BLaER1 treated with 17β-estradiol and CSF1 and Interleukin-3, amounts not matched to agents 10 nM and 100 nM (cell line): ENCODE results near the gene SLCO3A1.
A peak's percentile ranks its signal among the peaks of the same experiment; 100 is the strongest.
"Not testable (repeated sequence)": the region's sequence is repeated elsewhere in the genome, so short reads cannot be mapped to it uniquely, and the experiment has no call there.

Experiments
- H3K27ac ChIP-seq, 11 experiments: shearing (Covaris generic); formaldehyde crosslinking; 2 replicates each; pipeline ENCODE4 v1.8.1; 2022
- H3K27me3 ChIP-seq, 11 experiments: shearing (Covaris generic); formaldehyde crosslinking; 2 replicates each; pipeline ENCODE4 v1.8.1; 2022
- H3K36me3 ChIP-seq, 11 experiments: shearing (Covaris generic); formaldehyde crosslinking; 2 replicates each; pipeline ENCODE4 v1.8.1; 2022
- H3K4me1 ChIP-seq, 10 experiments: shearing (Covaris generic); formaldehyde crosslinking; 2 replicates each; pipeline ENCODE4 v1.8.1; 2022
- H3K4me2 ChIP-seq, 11 experiments: shearing (Covaris generic); formaldehyde crosslinking; 2 replicates each; pipeline ENCODE4 v1.8.1; 2022
- H3K4me3 ChIP-seq, 10 experiments: shearing (Covaris generic); formaldehyde crosslinking; 2 replicates each; pipeline ENCODE4 v1.8.1; 2022
- H3K9ac ChIP-seq, 11 experiments: shearing (Covaris generic); formaldehyde crosslinking; 2 replicates each; pipeline ENCODE4 v1.8.1; 2022
- H3K9me3 ChIP-seq, 11 experiments: shearing (Covaris generic); formaldehyde crosslinking; replicated peaks in 1 of 11; 2 replicates each; pipeline ENCODE4 v1.8.1; 2022
- H4K20me1 ChIP-seq, 11 experiments: shearing (Covaris generic); formaldehyde crosslinking; 2 replicates each; pipeline ENCODE4 v1.8.1; 2022
- Cebpa-rat ChIP-seq, 11 experiments: shearing (Covaris generic); IDR thresholded peaks; 2 replicates each; pipeline ENCODE4 v1.8.1; 2022

The SLCO3A1 gene

DNA sequence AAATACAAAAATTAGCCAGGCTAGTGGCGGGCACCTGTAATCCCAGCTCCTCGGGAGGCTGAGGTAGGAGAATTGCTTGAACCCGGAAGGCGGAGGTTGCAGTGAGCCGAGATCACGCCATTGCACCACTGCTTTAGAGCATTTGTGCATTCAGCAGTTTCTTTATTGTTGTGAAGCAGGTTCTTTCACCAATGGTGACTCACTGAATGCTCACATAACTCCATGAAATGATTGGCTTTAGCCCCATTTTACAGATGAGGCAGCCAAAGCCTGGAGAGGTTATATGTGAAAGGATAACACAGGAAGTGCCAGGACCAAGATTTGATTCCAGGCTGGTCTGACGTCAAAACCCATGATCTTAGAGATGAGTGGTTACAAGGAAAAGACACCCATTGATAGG is 195.2 kb downstream of the SLCO3A1 start:
- no peak for TF ChIP-seq Cebpa-rat (IDR thresholded peaks at IDR 0.05)
- Histone ChIP-seq H3K4me2 (no peak overlapping the region), H3K36me3 (no peaks in the 10 kb centered on the region), H3K27me3 (no peaks in the 10 kb centered on the region), H3K27ac (no peak overlapping the region), H3K4me1 (peaks cover 0 to 17% (median 0%) of the 10 kb centered on the region in 10 experiments; a peak in 1 of 20 replicates), H4K20me1 (peaks cover 0 to 46% (median 0%) of the 10 kb centered on the region in 11 experiments; a peak in 5 of 22 replicates), H3K4me3 (no peak overlapping the region), H3K9ac (no peak overlapping the region), H3K9me3 (no peaks in the 10 kb centered on the region)

DNA sequence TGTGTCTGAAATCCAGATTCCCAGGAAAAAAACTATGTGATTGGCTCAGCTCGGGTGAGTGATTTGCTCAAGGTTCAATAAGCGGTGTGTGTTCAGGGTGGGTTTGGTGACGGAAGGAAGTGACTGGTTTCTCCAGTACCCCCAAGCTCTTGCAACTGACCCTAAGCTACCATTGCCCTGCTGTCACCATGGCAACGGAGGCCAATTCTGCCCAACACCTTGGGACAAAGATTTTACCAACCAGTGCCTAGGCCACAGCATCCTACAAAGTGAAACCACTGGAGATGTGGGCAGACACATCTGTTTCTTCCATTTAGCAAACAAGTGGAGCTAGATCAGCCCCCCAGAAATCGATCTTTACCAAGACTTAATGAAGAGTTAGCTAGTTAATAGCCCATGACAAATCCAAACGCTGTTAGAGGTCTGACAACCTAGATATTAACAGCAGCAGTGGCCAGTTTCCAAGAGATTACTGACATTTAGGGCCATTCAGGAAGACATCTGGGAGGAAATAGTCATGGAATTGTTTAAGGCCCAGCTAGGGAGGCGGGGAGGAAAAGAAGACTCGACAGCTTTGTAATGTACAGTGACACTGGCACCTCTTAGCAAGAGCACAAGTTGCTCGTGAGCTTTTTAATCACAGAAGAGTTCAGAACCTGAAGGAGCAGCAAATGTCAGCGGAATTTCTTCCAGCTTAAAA is 195.9 kb downstream of the SLCO3A1 start:
- H3K9me3 ChIP-seq: no peaks in the 10 kb centered on the region
- peaks cover 0 to 39% (median 0%) of the 10 kb centered on the region in 11 experiments; a peak in 5 of 22 replicates for H4K20me1 ChIP-seq
- no peak overlapping the region for H3K4me2 ChIP-seq
- peaks cover 0 to 10% (median 0%) of the 10 kb centered on the region in 10 experiments; a peak in 1 of 20 replicates for H3K4me1 ChIP-seq
- no peak overlapping the region for H3K27ac ChIP-seq
- no peak for TF ChIP-seq Cebpa-rat (IDR thresholded peaks at IDR 0.05)
- H3K4me3 ChIP-seq: no peak overlapping the region
- no peak overlapping the region for H3K9ac ChIP-seq
- H3K36me3 ChIP-seq: no peaks in the 10 kb centered on the region
- H3K27me3 ChIP-seq: no peaks in the 10 kb centered on the region

DNA sequence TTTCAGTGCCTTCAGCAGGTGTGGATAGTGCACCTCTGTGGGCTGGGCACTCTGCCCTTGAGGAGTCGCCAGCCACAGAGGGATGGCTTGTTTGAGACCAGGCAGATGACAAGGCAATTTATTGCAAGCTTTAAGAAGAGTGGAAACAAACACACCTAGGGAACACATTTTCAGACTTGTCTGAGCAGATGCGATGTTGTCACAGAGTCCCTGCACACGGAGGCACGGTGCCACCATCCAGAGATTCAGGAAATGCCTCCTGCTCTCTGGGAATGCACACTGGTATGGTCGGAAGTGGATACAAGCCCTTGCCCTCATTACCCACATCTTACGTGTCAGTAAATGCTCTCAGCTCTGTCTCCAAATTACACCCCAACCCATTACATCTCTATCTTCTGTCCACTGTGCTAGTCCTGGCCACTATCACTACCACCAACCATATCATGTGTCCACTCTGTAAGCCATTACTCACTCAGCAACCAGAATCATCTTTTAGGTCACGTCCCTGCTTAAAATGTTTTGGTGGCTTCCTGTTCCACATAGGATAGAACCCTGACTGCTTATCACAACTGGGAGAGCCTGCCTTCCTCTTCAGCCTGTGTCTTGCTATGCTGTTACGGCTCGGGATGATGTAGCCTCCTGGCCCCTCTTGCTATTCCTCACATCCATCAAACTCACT is 196.9 kb downstream of the SLCO3A1 start:
- Histone ChIP-seq H3K4me1 (0 out of 20 replicates have a peak, but pooled peaks cover 0 to 9% (median 0%) of the 10 kb centered on the region in 10 experiments), H3K9ac (no peak overlapping the region), H4K20me1 (peaks cover 0 to 36% (median 0%) of the 10 kb centered on the region in 11 experiments; a peak in 5 of 22 replicates), H3K36me3 (no peaks in the 10 kb centered on the region), H3K4me2 (0 out of 22 replicates have a peak overlapping the region, but pooled peaks of 1 of the 11 experiments have one; percentile 0), H3K27me3 (no peaks in the 10 kb centered on the region), H3K27ac (no peak overlapping the region), H3K4me3 (no peak overlapping the region), H3K9me3 (no peaks in the 10 kb centered on the region)
- TF ChIP-seq Cebpa-rat (IDR thresholded peaks at IDR 0.05): no peak

- Histone ChIP-seq H3K4me2 (no peak overlapping the region), H4K20me1 (peaks cover 0 to 36% (median under 1%) of the 10 kb centered on the region in 11 experiments; a peak in 5 of 22 replicates), H3K36me3 (no peaks in the 10 kb centered on the region), H3K9ac (no peak overlapping the region), H3K9me3 (no peaks in the 10 kb centered on the region), H3K4me3 (no peak overlapping the region), H3K27ac (no peak overlapping the region), H3K27me3 (no peaks in the 10 kb centered on the region), H3K4me1 (peaks cover 0 to 16% (median 0%) of the 10 kb centered on the region in 10 experiments; a peak in 2 of 20 replicates)
- TF ChIP-seq Cebpa-rat (IDR thresholded peaks at IDR 0.05): no peak
Observed at GRCh38 chr15:92051716-92052115, 198.2 kb downstream of the SLCO3A1 start.

GRCh38 chr15:92053753-92054316 is 200.3 kb downstream of the SLCO3A1 start:
- H3K27ac ChIP-seq: no peak overlapping the region
- peaks cover 0 to 7% (median 0%) of the 10 kb centered on the region in 10 experiments; a peak in 2 of 20 replicates for H3K4me1 ChIP-seq
- H3K36me3 ChIP-seq: no peaks in the 10 kb centered on the region
- no peak overlapping the region for H3K9ac ChIP-seq
- no peaks in the 10 kb centered on the region for H3K27me3 ChIP-seq
- no peak for TF ChIP-seq Cebpa-rat (IDR thresholded peaks at IDR 0.05)
- H3K4me3 ChIP-seq: no peak overlapping the region
- H3K4me2 ChIP-seq: no peak overlapping the region
- no peaks in the 10 kb centered on the region for H3K9me3 ChIP-seq
- H4K20me1 ChIP-seq: peaks cover 0 to 41% (median 7%) of the 10 kb centered on the region in 11 experiments; a peak in 6 of 22 replicates

- Histone ChIP-seq H3K4me3 (no peak overlapping the region), H3K9me3 (no peaks in the 10 kb centered on the region), H3K36me3 (no peaks in the 10 kb centered on the region), H4K20me1 (peaks cover 0 to 43% (median 6%) of the 10 kb centered on the region in 11 experiments; a peak in 5 of 22 replicates), H3K4me2 (no peak overlapping the region), H3K27ac (no peak overlapping the region), H3K9ac (no peak overlapping the region), H3K4me1 (peaks cover 0 to 7% (median 0%) of the 10 kb centered on the region in 10 experiments; a peak in 2 of 20 replicates), H3K27me3 (no peaks in the 10 kb centered on the region)
- no peak for TF ChIP-seq Cebpa-rat (IDR thresholded peaks at IDR 0.05)
Observed at GRCh38 chr15:92056875-92057274, 203.4 kb downstream of the SLCO3A1 start.

- Histone ChIP-seq H3K4me2 (no peak overlapping the region), H3K4me3 (no peak overlapping the region), H3K27ac (no peak overlapping the region), H3K9ac (no peak overlapping the region), H3K36me3 (no peaks in the 10 kb centered on the region), H3K9me3 (peaks cover 0 to under 1% (median 0%) of the 10 kb centered on the region in 11 experiments; a peak in 2 of 22 replicates), H4K20me1 (peaks cover 0 to 33% (median 6%) of the 10 kb centered on the region in 11 experiments; a peak in 5 of 22 replicates), H3K27me3 (no peaks in the 10 kb centered on the region), H3K4me1 (peaks cover 0 to 7% (median 0%) of the 10 kb centered on the region in 10 experiments; a peak in 2 of 20 replicates)
- TF ChIP-seq Cebpa-rat (IDR thresholded peaks at IDR 0.05): no peak
Observed at GRCh38 chr15:92059036-92059970, 205.8 kb downstream of the SLCO3A1 start.

- H3K9me3 ChIP-seq, H3K36me3 ChIP-seq, H3K4me2 ChIP-seq, H3K27me3 ChIP-seq, H3K9ac ChIP-seq, H3K27ac ChIP-seq, H3K4me1 ChIP-seq, H3K4me3 ChIP-seq: not testable (repeated sequence)
- peaks cover 0 to 33% (median 6%) of the 10 kb centered on the region in 11 experiments; a peak in 5 of 22 replicates for H4K20me1 ChIP-seq
Observed at GRCh38 chr15:92059971-92060311, 206.4 kb downstream of the SLCO3A1 start.
